Measurements from ENCODE around the gene AIF1. TPM values are rescaled to one million over a fixed set of nuclear protein-coding genes. Genes with fewer than 3 reads are reported as not detected.
"Not testable (repeated sequence)": the region's sequence is repeated elsewhere in the genome, so short reads cannot be mapped to it uniquely, and the experiment has no call there.

Gene AIF1
- total RNA-seq, 2 donors from 2014 or later, result 8.3 to 27.3 TPM

DNA sequence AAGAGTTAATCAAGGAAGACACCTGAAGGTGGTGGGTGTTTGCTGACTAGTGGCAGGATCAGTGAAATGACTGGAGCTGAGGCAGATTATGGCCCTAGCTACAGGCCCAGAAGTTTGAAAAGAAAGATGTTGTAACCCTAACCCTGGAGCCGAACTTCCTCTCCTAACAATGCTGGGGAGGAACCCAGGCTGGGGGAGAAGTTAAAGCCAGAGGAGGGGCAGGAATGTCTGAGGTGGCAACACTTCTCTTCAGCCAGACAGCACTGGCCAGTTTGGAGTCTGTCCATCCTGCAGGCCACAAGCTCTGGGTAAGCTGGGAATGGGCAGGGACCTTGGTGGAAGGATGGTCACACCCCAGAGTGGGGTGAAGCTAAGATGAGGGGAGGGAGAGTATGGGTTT is 29.0 kb upstream of the AIF1 start, which contains the start of gene LST1:
Gene LST1 (plus strand): TSS at position 270 of the 400 bp plus-strand sequence. CDS start 1,023 bp downstream, outside the sequence.
- H3K4me3 ChIP-seq, result no peak within 1 kb of the TSS
- no peak within 1 kb of the TSS for H3K27ac ChIP-seq
- TF ChIP-seq, protein P1, sequence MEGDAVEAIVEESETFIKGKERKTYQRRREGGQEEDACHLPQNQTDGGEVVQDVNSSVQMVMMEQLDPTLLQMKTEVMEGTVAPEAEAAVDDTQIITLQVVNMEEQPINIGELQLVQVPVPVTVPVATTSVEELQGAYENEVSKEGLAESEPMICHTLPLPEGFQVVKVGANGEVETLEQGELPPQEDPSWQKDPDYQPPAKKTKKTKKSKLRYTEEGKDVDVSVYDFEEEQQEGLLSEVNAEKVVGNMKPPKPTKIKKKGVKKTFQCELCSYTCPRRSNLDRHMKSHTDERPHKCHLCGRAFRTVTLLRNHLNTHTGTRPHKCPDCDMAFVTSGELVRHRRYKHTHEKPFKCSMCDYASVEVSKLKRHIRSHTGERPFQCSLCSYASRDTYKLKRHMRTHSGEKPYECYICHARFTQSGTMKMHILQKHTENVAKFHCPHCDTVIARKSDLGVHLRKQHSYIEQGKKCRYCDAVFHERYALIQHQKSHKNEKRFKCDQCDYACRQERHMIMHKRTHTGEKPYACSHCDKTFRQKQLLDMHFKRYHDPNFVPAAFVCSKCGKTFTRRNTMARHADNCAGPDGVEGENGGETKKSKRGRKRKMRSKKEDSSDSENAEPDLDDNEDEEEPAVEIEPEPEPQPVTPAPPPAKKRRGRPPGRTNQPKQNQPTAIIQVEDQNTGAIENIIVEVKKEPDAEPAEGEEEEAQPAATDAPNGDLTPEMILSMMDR (IDR thresholded peaks at IDR 0.05), result no peak
- H3K36me3 ChIP-seq, result no peaks in the 10 kb centered on the region
- no peak for DNase-seq (ENCODE audit: low spot score)
- no peaks in the 10 kb centered on the region for H3K27me3 ChIP-seq
- no peaks in the 10 kb centered on the region for H3K9me3 ChIP-seq
- H3K4me1 ChIP-seq, result peaks cover 0 to 13% of the 10 kb centered on the region in 2 donors

DNA sequence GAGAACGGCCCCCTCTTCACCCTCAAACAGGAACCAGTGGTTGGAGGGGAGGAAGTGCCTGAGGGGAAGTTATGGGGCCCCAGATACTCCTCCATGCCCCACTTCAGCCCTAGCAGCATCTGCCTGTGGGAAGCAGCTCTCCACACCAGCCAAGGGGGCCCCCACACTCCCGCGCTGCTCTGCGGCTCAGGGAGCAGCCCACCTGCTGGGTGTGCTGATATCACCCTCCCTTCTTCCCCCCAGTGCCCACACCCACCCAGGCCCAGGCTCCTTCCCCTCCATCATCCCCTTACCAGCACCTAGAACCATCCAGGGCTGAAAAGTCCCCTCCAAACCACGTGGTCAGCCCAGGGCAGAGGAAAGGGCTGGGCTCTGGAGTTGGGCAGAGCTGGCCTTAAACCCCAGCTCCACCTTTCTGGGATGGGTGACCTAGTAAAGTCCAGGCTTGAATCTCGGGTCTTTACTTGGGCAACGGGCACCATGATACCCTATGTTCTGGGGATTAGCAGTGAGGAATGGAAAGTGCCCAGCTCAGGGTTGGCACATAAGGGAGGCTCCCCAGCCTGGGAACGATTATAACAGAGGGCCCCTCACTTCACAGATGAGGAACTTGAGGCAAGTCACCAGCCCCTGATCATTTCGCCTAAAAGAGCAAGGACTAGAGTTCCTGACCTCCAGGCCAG is 28.3 kb upstream of the AIF1 start:
- H3K36me3 ChIP-seq, result no peaks in the 10 kb centered on the region
- no peaks in the 10 kb centered on the region for H3K9me3 ChIP-seq
- H3K4me3 ChIP-seq, result no peak overlapping the region
- TF ChIP-seq, protein P1 (IDR thresholded peaks at IDR 0.05), result no peak
- peaks cover 0 to 8% of the 10 kb centered on the region in 2 donors for H3K4me1 ChIP-seq
- no peak for DNase-seq (ENCODE audit: low spot score)
- no peak overlapping the region for H3K27ac ChIP-seq
- no peaks in the 10 kb centered on the region for H3K27me3 ChIP-seq

DNA sequence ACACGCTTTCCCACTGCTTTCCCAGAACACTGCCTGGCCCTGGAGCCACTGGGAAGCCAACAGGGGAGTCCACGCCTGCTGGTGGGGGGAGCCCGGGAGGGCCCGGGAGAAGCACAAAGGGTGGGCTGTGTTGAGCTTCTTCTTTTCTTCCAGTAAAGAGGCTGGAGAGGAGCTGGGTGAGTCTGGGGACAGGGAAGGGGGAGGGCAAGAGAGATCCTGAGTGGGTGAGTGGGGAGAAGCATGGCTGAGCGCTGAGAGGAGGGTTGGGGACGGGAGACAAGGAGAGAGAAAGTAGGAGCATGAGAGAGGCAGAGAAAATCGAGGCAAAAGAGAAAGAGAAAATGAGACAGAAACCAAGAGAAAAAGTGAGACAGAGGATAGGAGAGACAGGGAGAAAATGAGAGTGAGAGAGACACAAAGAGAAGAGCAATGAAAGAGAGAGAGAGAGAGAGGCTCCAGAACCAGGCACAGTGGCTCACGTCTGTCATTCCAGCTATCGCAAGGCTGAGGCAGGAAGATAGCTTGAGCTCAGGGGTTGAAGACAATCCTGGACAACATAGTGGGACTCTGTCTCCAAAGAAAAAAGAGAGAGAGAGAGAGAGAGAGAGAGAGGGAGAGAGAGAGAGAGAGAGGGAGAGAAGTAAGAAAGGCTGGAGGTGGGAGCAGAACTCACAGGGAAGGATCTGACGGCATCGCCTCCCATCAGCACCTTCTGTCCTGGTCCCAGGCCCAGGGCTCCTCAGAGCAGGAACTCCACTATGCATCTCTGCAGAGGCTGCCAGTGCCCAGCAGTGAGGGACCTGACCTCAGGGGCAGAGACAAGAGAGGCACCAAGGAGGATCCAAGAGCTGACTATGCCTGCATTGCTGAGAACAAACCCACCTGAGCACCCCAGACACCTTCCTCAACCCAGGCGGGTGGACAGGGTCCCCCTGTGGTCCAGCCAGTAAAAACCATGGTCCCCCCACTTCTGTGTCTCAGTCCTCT is 26.9 kb upstream of the AIF1 start:
- Histone ChIP-seq H3K27ac (no peak overlapping the region), H3K27me3 (no peaks in the 10 kb centered on the region), H3K4me3 (no peak overlapping the region), H3K9me3 (no peaks in the 10 kb centered on the region), H3K4me1 (no peaks in the 10 kb centered on the region), H3K36me3 (no peaks in the 10 kb centered on the region)
- TF ChIP-seq, protein P1 (IDR thresholded peaks at IDR 0.05), result no peak
- DNase-seq (ENCODE audit: low spot score), result no peak

DNA sequence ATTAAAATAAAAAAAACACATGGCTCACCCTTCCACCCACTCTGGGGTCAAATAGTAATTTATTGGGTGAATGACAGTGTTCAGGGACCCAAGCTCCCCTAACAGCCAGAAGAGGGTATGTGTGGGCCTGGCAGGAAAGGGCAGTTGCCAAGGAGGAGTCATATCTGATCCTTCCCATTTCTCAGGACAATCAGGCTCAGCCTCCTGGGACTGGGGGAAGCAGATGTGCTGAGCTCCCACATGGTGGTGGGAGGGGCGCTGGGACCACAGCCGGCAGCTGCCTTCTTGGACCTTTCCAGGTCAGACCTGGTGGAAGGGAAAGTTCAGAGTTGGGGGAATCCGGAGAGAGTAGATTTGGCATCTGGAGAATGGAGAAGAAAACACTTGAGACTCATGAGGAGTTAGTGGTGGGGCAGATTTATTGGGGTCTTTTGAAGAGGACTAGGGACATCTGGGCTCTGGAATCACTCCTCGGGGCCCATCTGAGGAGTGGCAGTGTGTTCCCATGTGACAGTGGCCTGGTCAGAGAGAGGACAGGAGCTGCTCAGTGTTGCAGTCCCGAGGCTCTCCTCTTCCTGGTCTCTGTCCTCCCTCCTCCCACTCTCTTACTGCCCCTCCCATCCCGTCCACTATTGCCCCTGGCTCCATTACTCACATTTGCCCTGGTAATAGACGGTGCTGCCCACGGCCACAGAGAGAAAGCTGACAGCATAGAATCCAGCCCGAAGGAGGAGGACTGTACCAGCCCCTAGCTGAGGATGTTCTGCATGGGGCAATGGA is 26.0 kb upstream of the AIF1 start:
- H3K27ac ChIP-seq, result no peak overlapping the region
- no peak for DNase-seq (ENCODE audit: low spot score)
- TF ChIP-seq, protein P1 (IDR thresholded peaks at IDR 0.05), result no peak
- H3K9me3 ChIP-seq, result no peaks in the 10 kb centered on the region
- no peaks in the 10 kb centered on the region for H3K4me1 ChIP-seq
- H3K36me3 ChIP-seq, result no peaks in the 10 kb centered on the region
- H3K4me3 ChIP-seq, result no peak overlapping the region
- H3K27me3 ChIP-seq, result no peaks in the 10 kb centered on the region

DNA sequence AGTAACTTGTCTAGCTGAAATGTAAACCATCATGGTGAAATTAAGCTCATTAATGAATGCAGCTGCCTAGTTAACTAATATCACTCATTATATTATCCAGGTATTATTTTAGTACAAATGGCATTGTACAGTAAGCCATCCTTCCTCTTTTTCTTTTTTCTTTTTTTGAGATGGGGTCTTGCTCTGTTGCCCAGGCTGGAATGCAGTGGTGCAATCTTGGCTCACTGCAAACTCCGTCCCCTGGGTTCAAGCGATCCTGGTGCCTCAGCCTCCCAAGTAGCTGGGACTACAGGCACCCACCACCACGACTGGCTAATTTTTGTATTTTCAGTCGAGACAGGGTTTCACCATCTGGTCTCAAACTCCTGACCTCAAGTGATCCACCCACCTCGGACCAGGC is 24.3 kb upstream of the AIF1 start:
- H3K9me3 ChIP-seq; H3K36me3 ChIP-seq; DNase-seq (ENCODE audit: low spot score): not testable (repeated sequence)

More for the DNA sequence above, 24.3 kb upstream of the AIF1 start:
- not testable (repeated sequence) for H3K4me3 ChIP-seq, H3K4me1 ChIP-seq, H3K27me3 ChIP-seq, H3K27ac ChIP-seq

Measured in right atrium auricular region (tissue), 2 donors.